ENCODE results near the gene BAMBI. TPM values are rescaled to one million over a fixed set of nuclear protein-coding genes. Genes with fewer than 3 reads are reported as not detected.

BAMBI gene
- polyA plus RNA-seq, 1 donor (not counting 4 experiments of a cell fraction or from before 2014, with no cell fraction given) = 2.9 TPM

- H3K27me3 ChIP-seq (ENCODE audit: control insufficient read depth, extremely low read depth, insufficient read depth, low read length) = no peaks in the 10 kb centered on the region
- no peak for DNase-seq (ENCODE audit: low read depth, low spot score)
- H3K9me1 ChIP-seq (ENCODE audit: control insufficient read depth, extremely low read depth, insufficient read depth, low read length) = no peaks in the 10 kb centered on the region
- no peaks in the 10 kb centered on the region for H3K9me3 ChIP-seq (ENCODE audit: control insufficient read depth, low read depth, low read length)
- H3K4me2 ChIP-seq (ENCODE audit: control insufficient read depth, extremely low read depth, insufficient read depth, low read depth, low read length) = no peak overlapping the region
- no peak overlapping the region for H3K27ac ChIP-seq (ENCODE audit: control insufficient read depth, insufficient read depth, low read length)
- no peak overlapping the region for H3K9ac ChIP-seq (ENCODE audit: control insufficient read depth, extremely low read depth, insufficient read depth, low read length)
- no peaks in the 10 kb centered on the region for H3K79me2 ChIP-seq (ENCODE audit: control insufficient read depth, insufficient read depth, low read length)
- H3K4me3 ChIP-seq (ENCODE audit: control insufficient read depth in 2 of 3, extremely low read depth in 1 of 3, insufficient read depth in 2 of 3, low read depth in 1 of 3, low read length in 3 of 3) = no peak overlapping the region
- TF ChIP-seq CTCF (optimal IDR thresholded peaks at IDR 0.05 in 1 of 3, IDR thresholded peaks at IDR 0.05 in 1 of 3, conservative IDR thresholded peaks at IDR 0.05 in 1 of 3; ENCODE audit: extremely low read depth in 1 of 3, insufficient read depth in 2 of 3, low read length in 3 of 3) (no peak), EZH2 (IDR thresholded peaks at IDR 0.05; ENCODE audit: low read length) (no peak)
- dilution Hi-C loops (cut with MboI; ENCODE audit: extremely low pct_ligation_motif_present, low sequenced_read_pairs) = no loop called here
- no peak for FAIRE-seq
- no peak overlapping the region for H2AFZ ChIP-seq (ENCODE audit: control insufficient read depth, low read length)
- H4K20me1 ChIP-seq (ENCODE audit: control insufficient read depth, extremely low read depth, insufficient read depth, low read length) = no peaks in the 10 kb centered on the region
- no peaks in the 10 kb centered on the region for H3K4me1 ChIP-seq (ENCODE audit: control insufficient read depth, extremely low read depth, insufficient read depth, low read length)
- H3K36me3 ChIP-seq (ENCODE audit: control insufficient read depth in 2 of 2, extremely low read depth in 1 of 2, insufficient read depth in 2 of 2, low read length in 2 of 2) = no peaks in the 10 kb centered on the region
These were observed 28.2 kb downstream of the BAMBI start for GRCh38 chr10:28705472-28705871.

- no peak overlapping the region for H2AFZ ChIP-seq (ENCODE audit: control insufficient read depth, low read length)
- no peak overlapping the region for H3K4me2 ChIP-seq (ENCODE audit: control insufficient read depth, extremely low read depth, insufficient read depth, low read depth, low read length)
- H3K79me2 ChIP-seq (ENCODE audit: control insufficient read depth, insufficient read depth, low read length) = no peaks in the 10 kb centered on the region
- no peaks in the 10 kb centered on the region for H3K27me3 ChIP-seq (ENCODE audit: control insufficient read depth, extremely low read depth, insufficient read depth, low read length)
- FAIRE-seq (no peak), DNase-seq (ENCODE audit: low read depth, low spot score) (no peak)
- H3K4me1 ChIP-seq (ENCODE audit: control insufficient read depth, extremely low read depth, insufficient read depth, low read length) = no peaks in the 10 kb centered on the region
- H3K9ac ChIP-seq (ENCODE audit: control insufficient read depth, extremely low read depth, insufficient read depth, low read length) = no peak overlapping the region
- no peak overlapping the region for H3K4me3 ChIP-seq (ENCODE audit: control insufficient read depth in 2 of 3, extremely low read depth in 1 of 3, insufficient read depth in 2 of 3, low read depth in 1 of 3, low read length in 3 of 3)
- TF ChIP-seq CTCF (optimal IDR thresholded peaks at IDR 0.05 in 1 of 3, IDR thresholded peaks at IDR 0.05 in 1 of 3, conservative IDR thresholded peaks at IDR 0.05 in 1 of 3; ENCODE audit: extremely low read depth in 1 of 3, insufficient read depth in 2 of 3, low read length in 3 of 3) = no peak
- no peaks in the 10 kb centered on the region for H3K9me3 ChIP-seq (ENCODE audit: control insufficient read depth, low read depth, low read length)
- H3K9me1 ChIP-seq (ENCODE audit: control insufficient read depth, extremely low read depth, insufficient read depth, low read length) = no peaks in the 10 kb centered on the region
- H3K27ac ChIP-seq (ENCODE audit: control insufficient read depth, insufficient read depth, low read length) = no peak overlapping the region
- no peaks in the 10 kb centered on the region for H3K36me3 ChIP-seq (ENCODE audit: control insufficient read depth in 2 of 2, extremely low read depth in 1 of 2, insufficient read depth in 2 of 2, low read length in 2 of 2)
- dilution Hi-C loops (cut with MboI; ENCODE audit: extremely low pct_ligation_motif_present, low sequenced_read_pairs) = no loop called here
- H4K20me1 ChIP-seq (ENCODE audit: control insufficient read depth, extremely low read depth, insufficient read depth, low read length) = no peaks in the 10 kb centered on the region
These were observed 31.8 kb downstream of the BAMBI start for GRCh38 chr10:28709001-28709710.

Measured in keratinocyte (primary cell).